Osteocyte (in vitro differentiated cells): ENCODE data around the gene KYAT1. TPM values are rescaled to one million over a fixed set of nuclear protein-coding genes. Genes with fewer than 3 reads are reported as not detected.
A peak's percentile ranks its signal among the peaks of the same experiment; 100 is the strongest.

ENCODE experiments used
- DNase-seq: peaks from one replicate; pipeline ENCODE4 v3.0.0; 2021; ENCODE audit warnings: mixed read lengths; ENCODE audit not compliant: unreplicated experiment; ENCODE audit errors: extremely low spot score
- H3K27ac Mint-ChIP-seq: one replicate; pipeline ENCODE4 v1.8.0; 2021; ENCODE audit warnings: mild to moderate bottlenecking, mixed read lengths; ENCODE audit not compliant: unreplicated experiment
- H3K27me3 Mint-ChIP-seq: one replicate; pipeline ENCODE4 v1.8.0; 2021; ENCODE audit warnings: mixed read lengths; ENCODE audit not compliant: unreplicated experiment
- H3K36me3 Mint-ChIP-seq: one replicate; pipeline ENCODE4 v1.8.0; 2021; ENCODE audit warnings: mixed read lengths; ENCODE audit not compliant: unreplicated experiment
- H3K4me1 Mint-ChIP-seq: one replicate; pipeline ENCODE4 v1.8.0; 2021; ENCODE audit warnings: mixed read lengths; ENCODE audit not compliant: unreplicated experiment
- H3K4me3 Mint-ChIP-seq: one replicate; pipeline ENCODE4 v1.8.0; 2021; ENCODE audit warnings: mild to moderate bottlenecking, moderate library complexity, mixed read lengths; ENCODE audit not compliant: unreplicated experiment
- H3K9me3 Mint-ChIP-seq: one replicate; pipeline ENCODE4 v1.8.0; 2021; ENCODE audit warnings: mixed read lengths; ENCODE audit not compliant: unreplicated experiment
- total RNA-seq: library from RNA; stranded (reverse); gene quantifications from 2 replicates; pipeline ENCODE4 v1.2.1, GENCODE V29; 2021
- TF ChIP-seq, protein P1 (sequence below): fragments of 200-600 bp; sonication (generic); IDR thresholded peaks from 2 replicates; pipeline ENCODE4 v1.5.0; 2021; ENCODE audit warnings: antibody characterized with exemption, mild to moderate bottlenecking, moderate library complexity

The KYAT1 gene
- total RNA-seq, 1 donor from 2014 or later, result 6.5 TPM

DNA sequence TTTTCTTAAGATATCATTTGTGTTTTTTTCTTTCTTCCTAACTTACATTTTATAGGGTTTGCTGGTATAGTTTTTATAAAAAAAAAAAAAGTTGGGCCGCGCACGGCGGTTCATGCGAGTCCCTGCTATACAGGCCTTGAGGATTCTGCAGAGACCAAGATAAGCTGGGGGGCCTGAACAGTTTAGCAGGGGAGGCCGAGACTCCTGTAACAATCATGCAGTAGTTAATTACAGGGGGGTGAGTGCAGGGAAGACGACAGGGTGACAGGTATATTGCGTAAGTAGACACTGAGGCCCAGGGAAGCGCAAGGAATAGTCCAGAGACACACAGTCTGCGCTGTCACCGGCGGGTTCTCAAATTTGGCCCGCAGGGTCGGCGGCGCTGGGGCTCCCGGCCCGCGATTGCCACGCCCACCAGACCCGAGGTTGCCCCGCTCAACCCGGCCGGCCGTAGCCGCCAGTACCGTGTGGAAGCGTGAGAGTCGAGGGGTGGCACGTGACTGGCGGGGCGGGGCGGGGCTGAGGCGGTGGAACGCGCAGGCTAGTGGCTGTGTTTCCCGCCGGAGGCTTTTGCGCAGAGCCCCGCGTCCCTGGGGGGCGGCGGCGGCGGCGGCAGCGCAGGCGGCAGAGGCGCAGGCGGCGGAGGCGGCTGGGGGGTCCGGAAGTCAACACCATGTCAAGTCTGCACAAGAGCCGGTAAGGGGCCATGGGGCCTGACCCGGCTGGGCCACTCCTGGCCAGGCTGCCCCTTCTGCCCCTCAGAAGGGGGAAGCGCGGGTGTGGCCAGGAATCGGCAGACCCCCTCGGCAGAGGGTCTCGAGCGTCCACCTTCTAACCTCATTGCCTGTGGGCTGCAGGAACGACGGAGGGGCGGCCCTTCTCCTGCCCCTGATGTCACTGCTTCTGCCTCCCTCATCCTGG, 94.8 kb downstream of the KYAT1 start, which contains the start of gene TBC1D13:
Gene TBC1D13 (plus strand): TSS at position 573 of the 921 bp plus-strand sequence. CDS start 101 bp downstream, at position 674.
- Mint-ChIP-seq H3K27ac (peak within 1 kb of the TSS; percentile 81), H3K36me3 (peaks cover 6% of the 10 kb centered on the region), H3K9me3 (no peaks in the 10 kb centered on the region), H3K27me3 (no peaks in the 10 kb centered on the region), H3K4me3 (peak within 1 kb of the TSS; percentile 95), H3K4me1 (peaks cover 24% of the 10 kb centered on the region)
- TF ChIP-seq, protein P1, sequence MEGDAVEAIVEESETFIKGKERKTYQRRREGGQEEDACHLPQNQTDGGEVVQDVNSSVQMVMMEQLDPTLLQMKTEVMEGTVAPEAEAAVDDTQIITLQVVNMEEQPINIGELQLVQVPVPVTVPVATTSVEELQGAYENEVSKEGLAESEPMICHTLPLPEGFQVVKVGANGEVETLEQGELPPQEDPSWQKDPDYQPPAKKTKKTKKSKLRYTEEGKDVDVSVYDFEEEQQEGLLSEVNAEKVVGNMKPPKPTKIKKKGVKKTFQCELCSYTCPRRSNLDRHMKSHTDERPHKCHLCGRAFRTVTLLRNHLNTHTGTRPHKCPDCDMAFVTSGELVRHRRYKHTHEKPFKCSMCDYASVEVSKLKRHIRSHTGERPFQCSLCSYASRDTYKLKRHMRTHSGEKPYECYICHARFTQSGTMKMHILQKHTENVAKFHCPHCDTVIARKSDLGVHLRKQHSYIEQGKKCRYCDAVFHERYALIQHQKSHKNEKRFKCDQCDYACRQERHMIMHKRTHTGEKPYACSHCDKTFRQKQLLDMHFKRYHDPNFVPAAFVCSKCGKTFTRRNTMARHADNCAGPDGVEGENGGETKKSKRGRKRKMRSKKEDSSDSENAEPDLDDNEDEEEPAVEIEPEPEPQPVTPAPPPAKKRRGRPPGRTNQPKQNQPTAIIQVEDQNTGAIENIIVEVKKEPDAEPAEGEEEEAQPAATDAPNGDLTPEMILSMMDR, result no peak
- peak; percentile 96 for DNase-seq

DNA sequence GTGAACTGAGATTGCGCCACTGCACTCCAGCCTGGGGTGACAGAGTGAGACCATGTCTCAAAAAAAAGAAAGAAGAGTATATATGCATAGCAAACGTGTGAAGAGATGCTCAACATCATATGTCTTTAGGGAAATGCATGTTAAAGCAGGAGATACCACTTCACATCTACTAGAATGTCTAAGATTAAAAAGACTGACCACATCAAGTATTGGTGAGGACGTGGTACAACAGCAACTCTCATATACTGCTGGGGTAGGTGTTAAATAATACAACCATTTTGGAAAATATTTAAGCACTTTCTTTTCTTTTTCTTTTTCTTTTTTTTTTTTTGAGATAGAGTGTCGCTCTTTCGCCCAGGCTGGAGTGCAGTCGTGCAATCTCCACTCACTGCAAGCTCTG, 96.3 kb downstream of the KYAT1 start:
- Mint-ChIP-seq H3K27me3 (no peaks in the 10 kb centered on the region), H3K27ac (no peak overlapping the region), H3K4me1 (peaks cover 24% of the 10 kb centered on the region), H3K36me3 (no peaks in the 10 kb centered on the region), H3K9me3 (peaks cover 5% of the 10 kb centered on the region), H3K4me3 (no peak overlapping the region)
- no peak for DNase-seq
- TF ChIP-seq, protein P1, result no peak

Other genes with a start within 250 kb of the KYAT1 start
- 62.5 and 68.6 TPM in 2 replicates for gene DYNC2I2, start 225.1 kb downstream of the KYAT1 start, total RNA-seq
- gene SET, start 192.7 kb downstream of the KYAT1 start, total RNA-seq, result 381 and 382 TPM in 2 replicates
- gene PKN3, start 179.4 kb downstream of the KYAT1 start, total RNA-seq, result 7.5 and 8.0 TPM in 2 replicates
- gene ZDHHC12, start 157.8 kb downstream of the KYAT1 start, total RNA-seq, result 24.7 and 24.8 TPM in 2 replicates
- gene ZER1, start 110.0 kb downstream of the KYAT1 start, total RNA-seq, result 61.2 and 61.9 TPM in 2 replicates
- gene TBC1D13, start 94.7 kb downstream of the KYAT1 start, total RNA-seq, result 32.8 and 33.3 TPM in 2 replicates
- 24.4 and 29.3 TPM in 2 replicates for gene ENDOG, start 63.5 kb downstream of the KYAT1 start, total RNA-seq
- 34.8 and 36.7 TPM in 2 replicates for gene SPOUT1, start 52.2 kb downstream of the KYAT1 start, total RNA-seq
- gene LRRC8A, start 183 bp upstream of the KYAT1 start, total RNA-seq, result 39.5 and 42.8 TPM in 2 replicates
- gene PHYHD1, start 39.0 kb upstream of the KYAT1 start, total RNA-seq, result 4.6 and 6.0 TPM in 2 replicates
- 27.4 and 30.5 TPM in 2 replicates for gene DOLK, start 65.7 kb upstream of the KYAT1 start, total RNA-seq
- 44.5 and 49.0 TPM in 2 replicates for gene NUP188, start 65.7 kb upstream of the KYAT1 start, total RNA-seq
- gene SH3GLB2, start 146.4 kb upstream of the KYAT1 start, total RNA-seq, result 105 and 113 TPM in 2 replicates
- 27.5 and 29.9 TPM in 2 replicates for gene MIGA2, start 154.7 kb upstream of the KYAT1 start, total RNA-seq
- 13.3 and 19.3 TPM in 2 replicates for gene DOLPP1, start 199.2 kb upstream of the KYAT1 start, total RNA-seq
- 55.1 and 55.5 TPM in 2 replicates for gene CRAT, start 228.8 kb upstream of the KYAT1 start, total RNA-seq
- gene PTPA, start 229.5 kb upstream of the KYAT1 start, total RNA-seq, result 140 and 150 TPM in 2 replicates